ENCODE data around the gene IL13RA1. TPM values are rescaled to one million over a fixed set of nuclear protein-coding genes. Genes with fewer than 3 reads are reported as not detected.
A peak's percentile ranks its signal among the peaks of the same experiment; 100 is the strongest.
"Not testable (repeated sequence)": the region's sequence is repeated elsewhere in the genome, so short reads cannot be mapped to it uniquely, and the experiment has no call there.

The IL13RA1 gene
- total and polyA plus RNA-seq, 7 donors: 33.6 to 57.6 (median 49.9) TPM

GRCh38 chrX:118726396-118726795, 1.0 kb upstream of the IL13RA1 start:
- TF ChIP-seq POLR2AphosphoS5 (IDR thresholded peaks at IDR 0.05) (no peak), EP300 (IDR thresholded peaks at IDR 0.05) (no peak), CTCF (IDR thresholded peaks at IDR 0.05) (no peak), POLR2A (IDR thresholded peaks at IDR 0.05) (no peak)
- Histone ChIP-seq H3K27me3 (no peaks in the 10 kb centered on the region), H3K27ac (peak overlapping the region; percentile 91 to 98 (median 94)), H3K4me3 (no peak overlapping the region), H3K9me3 (no peaks in the 10 kb centered on the region), H3K36me3 (no peaks in the 10 kb centered on the region), H3K4me1 (peaks cover 0 to 47% (median 20%) of the 10 kb centered on the region in 4 donors)
- DNase-seq: no peak
- WGBS, 2 donors: 44 to 65% methylated on average over 3 of the region's 3 CpGs
- intact Hi-C loops (cut with DNase I): loop anchor here (5.0 kb wide), 1 partner anchor 229 kb away; the partner anchor contains the start of gene DOCK11

DNA sequence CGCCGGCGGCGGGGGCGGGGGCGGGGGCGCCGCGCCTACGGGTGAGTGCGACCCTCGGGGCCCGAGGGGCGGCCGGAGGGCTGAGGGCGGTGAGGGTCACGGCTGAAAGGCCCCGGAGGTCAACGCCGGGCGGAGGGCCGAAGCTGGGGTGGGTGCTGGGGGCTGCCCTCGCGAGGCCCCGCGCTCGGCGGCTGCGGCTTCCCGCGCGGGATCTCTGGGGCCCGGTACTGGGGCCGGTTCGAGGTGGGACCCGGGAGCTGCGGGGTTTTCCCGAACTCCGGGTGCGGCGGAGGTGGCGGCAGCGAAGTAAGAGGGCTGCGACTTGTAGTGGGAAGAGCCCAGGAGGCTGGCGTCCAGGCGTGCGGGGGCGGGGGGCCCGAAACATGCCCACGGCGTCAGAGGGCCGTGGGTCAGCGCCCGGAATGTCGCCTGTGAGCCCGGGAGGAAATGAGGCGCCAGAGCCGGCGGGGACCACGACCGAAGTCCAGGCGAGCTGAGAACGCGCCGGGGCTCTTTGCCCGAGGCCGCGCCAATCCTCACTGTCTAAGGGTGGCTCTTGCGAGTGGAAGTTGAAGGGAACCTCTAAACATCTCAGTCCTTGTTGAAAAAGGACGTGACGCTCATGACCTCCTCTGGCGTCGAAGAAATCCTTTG, 407 bp downstream of the IL13RA1 start:
- Histone ChIP-seq H3K27me3 (no peaks in the 10 kb centered on the region), H3K4me1 (peaks cover 0 to 47% (median 20%) of the 10 kb centered on the region in 4 donors), H3K4me3 (peak overlapping the region; percentile 55 to 85 (median 82)), H3K27ac (peak overlapping the region; percentile 91 to 98 (median 94)), H3K9me3 (no peaks in the 10 kb centered on the region), H3K36me3 (no peaks in the 10 kb centered on the region)
- DNase-seq: no peak
- TF ChIP-seq CTCF (IDR thresholded peaks at IDR 0.05): no peak
- TF ChIP-seq POLR2AphosphoS5 (IDR thresholded peaks at IDR 0.05): peak; percentile 22 to 61 (median 51)
- intact Hi-C loops (cut with DNase I): loop anchor here (5.0 kb wide), 1 partner anchor 231 kb away; the partner anchor contains the start of gene DOCK11
- 1 to 2% methylated on average over 73 of the region's 73 CpGs for WGBS, 2 donors

- peak overlapping the region in 3 of 4 donors; percentile 81 to 85 (median 82) for H3K4me3 ChIP-seq
- no peak for DNase-seq
- TF ChIP-seq POLR2A (IDR thresholded peaks at IDR 0.05): no peak
- TF ChIP-seq POLR2AphosphoS5 (IDR thresholded peaks at IDR 0.05): no peak
- no peak for TF ChIP-seq EP300 (IDR thresholded peaks at IDR 0.05)
- TF ChIP-seq CTCF (IDR thresholded peaks at IDR 0.05): no peak
- 29 to 58% methylated on average over 3 of the region's 3 CpGs for WGBS, 2 donors
- H3K36me3 ChIP-seq: no peaks in the 10 kb centered on the region
- H3K4me1 ChIP-seq: peaks cover 0 to 47% (median 20%) of the 10 kb centered on the region in 4 donors
- H3K27ac ChIP-seq: peak overlapping the region; percentile 91 to 98 (median 94)
- no peaks in the 10 kb centered on the region for H3K27me3 ChIP-seq
- H3K9me3 ChIP-seq: no peaks in the 10 kb centered on the region
- intact Hi-C loops (cut with DNase I): loop anchor here (5.0 kb wide), 1 partner anchor 232 kb away; the partner anchor contains the start of gene DOCK11
Measured at GRCh38 chrX:118729042-118729652, 1.7 kb downstream of the IL13RA1 start.

DNA sequence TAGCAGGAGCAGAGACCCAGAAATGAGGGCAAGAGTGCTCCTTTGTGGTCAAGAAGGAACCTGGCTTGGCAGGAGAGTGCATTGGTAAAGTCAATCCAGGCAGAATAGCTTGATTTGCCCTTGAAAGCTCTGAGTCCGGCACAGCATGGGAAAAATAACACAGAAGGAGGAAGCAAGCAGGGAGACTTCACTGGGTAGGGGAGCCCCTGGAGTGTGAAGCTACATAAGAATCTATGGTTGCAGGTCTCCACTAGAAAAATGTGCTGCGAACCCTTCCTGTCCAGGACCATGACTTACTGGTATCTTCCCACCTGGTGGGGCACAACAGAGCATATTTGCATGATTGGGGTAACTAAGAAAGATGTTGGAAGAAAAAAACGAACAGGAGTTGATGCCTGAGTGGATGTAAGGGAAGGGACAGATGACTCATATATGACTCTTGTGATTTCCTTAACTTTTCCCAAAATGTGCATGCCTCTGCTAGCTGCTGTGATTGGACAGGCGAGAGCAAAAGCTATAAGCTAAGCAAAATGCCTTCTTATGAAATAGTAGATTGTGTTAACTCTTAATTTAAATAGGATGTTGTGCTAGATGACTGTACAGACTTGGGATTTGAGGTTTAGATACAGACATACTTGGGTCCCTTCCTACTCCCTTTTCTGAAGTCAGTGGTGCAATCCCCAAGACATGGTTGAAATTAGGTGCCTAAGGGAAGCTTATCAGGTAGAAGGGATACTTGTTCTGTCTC, 3.3 kb downstream of the IL13RA1 start:
- Histone ChIP-seq H3K27me3 (no peaks in the 10 kb centered on the region), H3K27ac (peak overlapping the region; percentile 49 to 98 (median 76)), H3K4me3 (no peak overlapping the region), H3K4me1 (peaks cover 0 to 35% (median 13%) of the 10 kb centered on the region in 4 donors), H3K36me3 (no peaks in the 10 kb centered on the region), H3K9me3 (no peaks in the 10 kb centered on the region)
- TF ChIP-seq EP300 (IDR thresholded peaks at IDR 0.05) (no peak), POLR2AphosphoS5 (IDR thresholded peaks at IDR 0.05) (peak in 1 of 4 donors; percentile 24)
- 61 to 69% methylated on average over 4 of the region's 4 CpGs for WGBS, 2 donors
- no peak for DNase-seq
- intact Hi-C loops (cut with DNase I): no loop called here

- DNase-seq; intact Hi-C loops (cut with DNase I); H3K9me3 ChIP-seq; H3K27ac ChIP-seq; H3K4me3 ChIP-seq; H3K27me3 ChIP-seq; H3K36me3 ChIP-seq: not testable (repeated sequence)
- peaks cover 0 to 21% (median 9%) of the 10 kb centered on the region in 4 donors for H3K4me1 ChIP-seq
- WGBS, 2 donors: 66 to 89% methylated on average over 3 of the region's 3 CpGs
Measured at GRCh38 chrX:118732551-118732950, 5.1 kb downstream of the IL13RA1 start.

All from sigmoid colon (tissue), 7 donors.